Osteoblast (primary cell): ENCODE data around the gene TMEM151B. TPM values are rescaled to one million over a fixed set of nuclear protein-coding genes. Genes with fewer than 3 reads are reported as not detected.

Experiments
- DNase-seq: peaks from one replicate; pipeline ENCODE4 v3.0.0; 2011; ENCODE audit warnings: low spot score, mixed read lengths; ENCODE audit not compliant: insufficient read length; ENCODE audit errors: missing footprints
- H2AFZ ChIP-seq: 2 replicates; pipeline ENCODE4 v1.6.0; 2011; ENCODE audit warnings: mild to moderate bottlenecking, low read length
- H3K27ac ChIP-seq: 2 replicates; pipeline ENCODE4 v1.5.1; 2011; ENCODE audit warnings: mild to moderate bottlenecking, low read depth, low read length, moderate library complexity
- H3K27me3 ChIP-seq: 2 replicates; pipeline ENCODE4 v1.6.0; 2012; ENCODE audit warnings: mild to moderate bottlenecking, control low read depth, inconsistent platforms, low read length, moderate library complexity; ENCODE audit not compliant: insufficient read depth
- H3K36me3 ChIP-seq: 2 replicates; pipeline ENCODE4 v1.5.1; 2011; ENCODE audit warnings: mild to moderate bottlenecking, low read length, control low read depth, moderate library complexity; ENCODE audit not compliant: insufficient read depth
- H3K4me1 ChIP-seq: 2 replicates; pipeline ENCODE4 v1.5.1; 2011; ENCODE audit warnings: mild to moderate bottlenecking, low read length, control low read depth, moderate library complexity; ENCODE audit not compliant: insufficient read depth
- H3K4me2 ChIP-seq: 2 replicates; pipeline ENCODE4 v1.6.0; 2011; ENCODE audit warnings: mild to moderate bottlenecking, low read length; ENCODE audit not compliant: insufficient read depth
- H3K4me3 ChIP-seq: fragments of 200-600 bp; sonication (generic); 3 replicates; pipeline ENCODE4 v1.5.1; 2012; ENCODE audit warnings: mild to moderate bottlenecking, low read length, inconsistent platforms; ENCODE audit not compliant: insufficient read depth
- H3K79me2 ChIP-seq: 2 replicates; pipeline ENCODE4 v1.6.0; 2012; ENCODE audit warnings: mild to moderate bottlenecking, low read length, control low read depth, inconsistent platforms; ENCODE audit not compliant: insufficient read depth
- H3K9me3 ChIP-seq: 2 replicates; pipeline ENCODE4 v1.5.1; 2011; ENCODE audit warnings: low read depth, low read length, control low read depth
- H4K20me1 ChIP-seq: 2 replicates; pipeline ENCODE4 v1.6.0; 2012; ENCODE audit warnings: mild to moderate bottlenecking, low read length, control low read depth; ENCODE audit not compliant: insufficient read depth
- total RNA-seq: library from RNA; depleted of rRNA; stranded (reverse); fragments of >200 nt; gene quantifications from 2 replicates; pipeline ENCODE4 v1.2.3, GENCODE V29; 2012
- TF ChIP-seq, protein P1 (sequence below): IDR thresholded peaks from 2 replicates; pipeline ENCODE4 v1.5.1; 2011; ENCODE audit warnings: mild to moderate bottlenecking, low read depth, low read length, moderate library complexity; ENCODE audit errors: extremely low read depth

TMEM151B gene
- total RNA-seq, 1 donor: not detected

DNA sequence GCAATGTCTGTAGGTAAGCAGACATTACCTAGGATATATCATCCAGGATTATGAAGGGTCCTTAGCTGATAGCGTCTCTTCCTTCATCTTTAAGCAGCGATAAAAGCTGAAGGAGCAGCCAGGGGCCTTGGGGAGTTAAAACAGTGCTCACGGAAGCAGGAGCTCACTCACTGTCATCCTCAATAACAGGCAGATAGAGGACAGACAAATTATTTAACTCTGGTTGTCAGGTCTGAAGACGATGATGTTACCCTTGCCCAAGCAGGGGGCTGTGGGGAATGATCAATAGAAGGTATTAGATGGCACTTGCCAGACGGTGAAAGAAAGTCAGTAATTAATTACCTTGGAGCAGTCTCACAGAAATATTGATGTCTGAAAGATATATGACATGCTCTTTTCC, 59.6 kb downstream of the TMEM151B start:
- Histone ChIP-seq H3K4me3 (no peak overlapping the region), H3K27ac (no peak overlapping the region), H3K4me2 (no peak overlapping the region), H3K36me3 (no peaks in the 10 kb centered on the region), H3K79me2 (no peaks in the 10 kb centered on the region), H4K20me1 (no peaks in the 10 kb centered on the region), H3K4me1 (no peaks in the 10 kb centered on the region), H3K9me3 (no peaks in the 10 kb centered on the region), H3K27me3 (peaks cover 46% of the 10 kb centered on the region), H2AFZ (no peak overlapping the region)
- DNase-seq: no peak
- TF ChIP-seq, protein P1, sequence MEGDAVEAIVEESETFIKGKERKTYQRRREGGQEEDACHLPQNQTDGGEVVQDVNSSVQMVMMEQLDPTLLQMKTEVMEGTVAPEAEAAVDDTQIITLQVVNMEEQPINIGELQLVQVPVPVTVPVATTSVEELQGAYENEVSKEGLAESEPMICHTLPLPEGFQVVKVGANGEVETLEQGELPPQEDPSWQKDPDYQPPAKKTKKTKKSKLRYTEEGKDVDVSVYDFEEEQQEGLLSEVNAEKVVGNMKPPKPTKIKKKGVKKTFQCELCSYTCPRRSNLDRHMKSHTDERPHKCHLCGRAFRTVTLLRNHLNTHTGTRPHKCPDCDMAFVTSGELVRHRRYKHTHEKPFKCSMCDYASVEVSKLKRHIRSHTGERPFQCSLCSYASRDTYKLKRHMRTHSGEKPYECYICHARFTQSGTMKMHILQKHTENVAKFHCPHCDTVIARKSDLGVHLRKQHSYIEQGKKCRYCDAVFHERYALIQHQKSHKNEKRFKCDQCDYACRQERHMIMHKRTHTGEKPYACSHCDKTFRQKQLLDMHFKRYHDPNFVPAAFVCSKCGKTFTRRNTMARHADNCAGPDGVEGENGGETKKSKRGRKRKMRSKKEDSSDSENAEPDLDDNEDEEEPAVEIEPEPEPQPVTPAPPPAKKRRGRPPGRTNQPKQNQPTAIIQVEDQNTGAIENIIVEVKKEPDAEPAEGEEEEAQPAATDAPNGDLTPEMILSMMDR: no peak

DNA sequence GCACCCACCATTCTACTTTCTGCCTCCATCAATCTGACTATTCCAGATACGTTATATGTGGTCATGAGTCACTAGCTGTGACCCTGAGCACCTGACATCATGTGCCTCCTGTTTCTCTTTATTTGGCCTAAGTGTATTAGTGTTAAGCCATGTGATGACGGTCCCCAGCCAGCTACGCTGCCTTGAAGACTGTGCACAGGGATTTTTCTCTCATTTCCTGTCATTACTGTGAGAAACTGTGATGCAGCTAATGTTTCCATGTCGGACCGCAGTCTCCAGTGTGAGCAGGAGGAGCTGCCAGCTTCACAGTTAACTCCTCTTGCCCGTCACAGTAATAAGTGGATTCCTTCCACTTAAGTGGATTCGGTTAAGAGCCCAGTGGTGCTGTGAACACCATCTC, 62.3 kb downstream of the TMEM151B start:
- no peak overlapping the region for H3K27ac ChIP-seq
- H3K79me2 ChIP-seq: no peaks in the 10 kb centered on the region
- peaks cover 44% of the 10 kb centered on the region for H3K27me3 ChIP-seq
- TF ChIP-seq, protein P1: no peak
- H3K9me3 ChIP-seq: no peaks in the 10 kb centered on the region
- H3K4me2 ChIP-seq: no peak overlapping the region
- DNase-seq: no peak
- no peaks in the 10 kb centered on the region for H4K20me1 ChIP-seq
- H3K36me3 ChIP-seq: no peaks in the 10 kb centered on the region
- H3K4me1 ChIP-seq: no peaks in the 10 kb centered on the region
- no peak overlapping the region for H2AFZ ChIP-seq
- H3K4me3 ChIP-seq: no peak overlapping the region

GRCh38 chr6:44333273-44333919, 63.1 kb downstream of the TMEM151B start:
- H3K4me2 ChIP-seq: no peak overlapping the region
- H2AFZ ChIP-seq: no peak overlapping the region
- no peak overlapping the region for H3K4me3 ChIP-seq
- H3K9me3 ChIP-seq: no peaks in the 10 kb centered on the region
- peaks cover 42% of the 10 kb centered on the region for H3K27me3 ChIP-seq
- H3K27ac ChIP-seq: no peak overlapping the region
- H3K36me3 ChIP-seq: no peaks in the 10 kb centered on the region
- H3K79me2 ChIP-seq: no peaks in the 10 kb centered on the region
- TF ChIP-seq, protein P1: no peak
- no peak for DNase-seq
- H3K4me1 ChIP-seq: no peaks in the 10 kb centered on the region
- H4K20me1 ChIP-seq: no peaks in the 10 kb centered on the region

GRCh38 chr6:44333942-44334341, 63.7 kb downstream of the TMEM151B start:
- H3K4me3 ChIP-seq: no peak overlapping the region
- H3K4me1 ChIP-seq: no peaks in the 10 kb centered on the region
- no peaks in the 10 kb centered on the region for H3K79me2 ChIP-seq
- no peak overlapping the region for H2AFZ ChIP-seq
- no peaks in the 10 kb centered on the region for H3K9me3 ChIP-seq
- peaks cover 39% of the 10 kb centered on the region for H3K27me3 ChIP-seq
- H3K4me2 ChIP-seq: no peak overlapping the region
- no peak for DNase-seq
- no peaks in the 10 kb centered on the region for H3K36me3 ChIP-seq
- H4K20me1 ChIP-seq: no peaks in the 10 kb centered on the region
- TF ChIP-seq, protein P1: no peak
- H3K27ac ChIP-seq: no peak overlapping the region
